GM21737 (cell line): ENCODE measurements around the gene MCAM.

ENCODE experiments used
- ATAC-seq: cut with Tn5 transposase; IDR thresholded peaks from one replicate; pipeline ENCODE4 v1.9.1; 2021; ENCODE audit warnings: mild to moderate bottlenecking, moderate library complexity; ENCODE audit not compliant: unreplicated experiment

The MCAM gene

DNA sequence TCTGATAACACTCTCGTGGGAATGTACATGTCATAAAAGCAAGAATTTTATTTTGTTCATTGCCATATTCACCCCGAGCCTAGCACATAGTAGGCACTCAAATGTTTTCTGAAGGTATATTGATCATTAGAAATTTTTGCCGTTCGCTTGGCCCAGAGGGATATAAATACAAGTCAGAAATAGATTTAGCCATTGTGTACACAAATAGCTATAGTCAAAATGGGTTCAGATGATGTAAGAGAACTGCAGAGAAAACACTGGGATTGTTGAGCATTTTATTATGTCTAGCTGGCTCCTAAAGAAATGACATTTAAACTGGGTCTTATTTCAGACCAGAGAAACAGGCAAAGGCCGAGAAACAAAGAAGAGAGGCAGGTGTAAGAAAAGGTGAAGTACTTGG, 49.3 kb downstream of the MCAM start:
- ATAC-seq: no peak

DNA sequence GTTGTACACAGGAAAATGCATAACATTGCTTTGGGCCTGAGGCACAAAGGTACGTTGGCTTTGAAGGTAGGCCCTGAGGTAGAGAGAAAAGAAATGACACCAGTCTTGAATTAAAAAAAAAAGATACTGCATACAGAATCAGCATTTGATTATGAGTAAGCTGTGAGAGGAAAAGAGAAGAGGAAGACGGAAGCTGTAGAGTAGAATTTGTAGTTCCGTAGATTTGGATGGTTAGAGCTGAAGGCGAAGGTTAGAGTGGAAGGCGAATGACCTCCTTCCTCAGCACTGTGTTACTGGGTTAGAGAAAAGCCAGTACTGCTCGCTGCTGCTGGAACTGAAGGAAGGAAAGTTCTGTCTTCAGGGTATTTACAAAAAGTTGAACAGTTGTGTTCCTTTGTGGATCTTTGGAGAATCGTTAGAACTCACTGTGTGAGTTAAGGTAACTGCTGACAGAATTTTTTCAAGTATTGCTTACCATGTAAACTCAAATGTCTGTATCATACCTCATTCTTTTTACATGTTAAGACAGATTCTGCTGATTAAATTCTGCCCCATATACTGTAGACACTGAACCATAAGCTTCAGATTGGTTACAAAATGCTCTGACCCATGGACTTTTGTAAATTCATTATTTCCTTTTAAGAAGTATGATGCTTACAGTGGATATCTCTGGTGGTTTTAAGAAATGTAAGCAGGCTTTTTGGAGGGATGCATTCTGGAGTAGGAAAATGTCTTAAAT, 50.2 kb downstream of the MCAM start:
- ATAC-seq: no peak

DNA sequence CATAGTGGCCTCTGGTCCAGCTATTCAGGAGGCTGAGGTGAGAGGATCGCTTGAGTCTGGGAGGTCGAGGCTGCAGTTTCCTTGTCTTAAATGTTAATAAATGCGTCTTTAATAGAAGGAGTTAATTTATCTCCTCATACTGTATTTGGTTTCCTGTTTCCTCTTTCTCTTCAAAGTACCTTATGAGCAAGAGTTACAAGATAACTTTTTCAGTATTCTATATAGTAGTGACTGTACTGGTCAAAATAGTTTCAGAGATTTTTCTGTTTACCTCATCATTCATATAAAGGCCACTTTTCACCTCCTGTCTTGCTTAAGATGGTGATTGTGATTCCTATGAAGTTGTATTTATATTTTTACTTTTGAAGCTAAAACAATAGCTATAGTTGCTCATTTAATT, 50.9 kb downstream of the MCAM start:
- no peak for ATAC-seq

GRCh38 chr11:119263352-119263940, 53.5 kb downstream of the MCAM start:
- no peak for ATAC-seq

GRCh38 chr11:119262668-119263351, 54.1 kb downstream of the MCAM start:
- ATAC-seq: peak; percentile 37

GRCh38 chr11:119258983-119259382, 57.9 kb downstream of the MCAM start:
- no peak for ATAC-seq
